K562 (cell line): ENCODE results near the gene MYOZ3. TPM values are rescaled to one million over a fixed set of nuclear protein-coding genes. Genes with fewer than 3 reads are reported as not detected.
A peak's percentile ranks its signal among the peaks of the same experiment; 100 is the strongest.

Experiments used
- ATAC-seq: fragments of 200-7000 bp; cut with Tn5 transposase; 3 replicates; pipeline ENCODE4 v1.9.1; 2020; ENCODE audit warnings: moderate library complexity
- BruUV-seq: library from RNA; stranded (reverse); fragments of 400-500 nt; replicated peaks from 2 replicates; lab custom pipeline; 2021; lab: Mats Ljungman, UMichigan
- CTCF ChIA-PET: fragments of 300-600 bp; formaldehyde crosslinking; extraction: SDS; loops from one replicate; lab custom pipeline; 2021; ENCODE audit warnings: low intra/inter-chr PET ratio; lab: Yijun Ruan, JAX
- POLR2A ChIA-PET: fragments of 300-600, 350-650 bp; sonication (Branson Sonifier 250); formaldehyde crosslinking; extraction: SDS; loops from one replicate; lab custom pipeline; 2021; ENCODE audit warnings: antibody characterized with exemption, inconsistent platforms; lab: Yijun Ruan, JAX
- DNase-seq, 4 experiments: peaks; one replicate each; pipeline versions ENCODE4 v3.0.0 to v3.0.0-alpha.2; 2011 to 2018; ENCODE audit warnings: low spot score in 3 of 4, mixed read lengths in 3 of 4; ENCODE audit errors: extremely low read depth in 1 of 4
- FAIRE-seq: peaks from 2 replicates; lab custom pipeline; 2011; peaks lifted over from hg19 to GRCh38; lab: Jason Lieb, UNC
- H2AFZ ChIP-seq: 2 replicates; pipeline ENCODE4 v1.6.0; 2011; ENCODE audit warnings: low read depth, low read length, control low read depth, inconsistent platforms
- H3K27ac ChIP-seq: fragments of 200-600 bp; 3 replicates; pipeline ENCODE4 v1.8.0; 2011; ENCODE audit warnings: low read depth, mild to moderate bottlenecking, control low read depth, inconsistent platforms, low read length, moderate library complexity, mixed read lengths; ENCODE audit errors: extremely low read depth
- H3K27me3 ChIP-seq, 2 experiments: fragments of 300-600 bp in 1 of 2; 2 replicates in 1 of 2; 3 replicates in 1 of 2; pipeline versions ENCODE4 v1.6.0 to v1.8.0; 2011; ENCODE audit warnings: inconsistent platforms in 2 of 2, low read length in 2 of 2, mild to moderate bottlenecking in 1 of 2, mixed read lengths in 1 of 2, moderate library complexity in 1 of 2; ENCODE audit not compliant: control insufficient read depth in 2 of 2, insufficient read depth in 2 of 2
- H3K36me3 ChIP-seq: fragments of 300-600 bp; 3 replicates; pipeline ENCODE4 v1.8.0; 2011; ENCODE audit warnings: mild to moderate bottlenecking, low read length, inconsistent platforms; ENCODE audit not compliant: control insufficient read depth, insufficient read depth
- H3K4me1 ChIP-seq, 2 experiments: fragments of 200-600 bp in 1 of 2; replicated peaks in 1 of 2; 2 replicates in 1 of 2; 3 replicates in 1 of 2; pipeline versions ENCODE4 v1.5.1 to v1.8.0; 2011; ENCODE audit warnings: inconsistent platforms in 2 of 2, low read length in 2 of 2, mild to moderate bottlenecking in 1 of 2, mixed read lengths in 1 of 2, moderate library complexity in 1 of 2; ENCODE audit not compliant: control insufficient read depth in 2 of 2, insufficient read depth in 2 of 2
- H3K4me2 ChIP-seq: 2 replicates; pipeline ENCODE4 v1.6.1; 2011; ENCODE audit warnings: low read length, control low read depth, inconsistent platforms, mixed read lengths; ENCODE audit not compliant: insufficient read depth
- H3K4me3 ChIP-seq: fragments of 200-600 bp; sonication (generic), shearing (Covaris generic); 2 replicates; pipeline ENCODE4 v1.5.1; 2016; ENCODE audit warnings: control low read depth, inconsistent platforms
- H3K79me2 ChIP-seq: fragments of 200-600 bp; 3 replicates; pipeline ENCODE4 v1.8.0; 2011; ENCODE audit warnings: low read length, inconsistent platforms; ENCODE audit not compliant: control insufficient read depth, insufficient read depth
- H3K9ac ChIP-seq, 2 experiments: 2 replicates each; pipeline versions ENCODE4 v1.6.0 to v1.6.1; 2011; ENCODE audit warnings: low read depth in 2 of 2, low read length in 2 of 2, control low read depth in 1 of 2, inconsistent platforms in 1 of 2, mild to moderate bottlenecking in 1 of 2, mixed read lengths in 1 of 2; ENCODE audit not compliant: insufficient read depth in 1 of 2
- H3K9me1 ChIP-seq: one replicate; pipeline ENCODE4 v1.6.0; 2011; ENCODE audit warnings: inconsistent platforms, mild to moderate bottlenecking, low read length, moderate library complexity; ENCODE audit not compliant: control insufficient read depth, insufficient read depth
- H3K9me3 ChIP-seq: replicated peaks from 2 replicates; pipeline ENCODE4 v1.5.1; 2011; ENCODE audit warnings: low read depth, low read length, inconsistent platforms; ENCODE audit not compliant: control insufficient read depth, insufficient read depth
- H4K20me1 ChIP-seq: replicated peaks from 2 replicates; pipeline ENCODE4 v1.6.1; 2011; ENCODE audit warnings: low read length, inconsistent platforms, mixed read lengths; ENCODE audit not compliant: control insufficient read depth, insufficient read depth
- AFF1 ChIP-seq, 2 experiments: fragments of 450-650 bp; IDR thresholded peaks; 2 replicates each; pipeline ENCODE4 v1.6.1; 2018; ENCODE audit warnings: mild to moderate bottlenecking in 2 of 2, low read depth in 1 of 2; ENCODE audit not compliant: partially characterized antibody in 2 of 2
- CBX2 ChIP-seq: fragments of 200-600 bp; sonication (generic); IDR thresholded peaks from one replicate; pipeline ENCODE4 v1.6.1; 2012; ENCODE audit warnings: mild to moderate bottlenecking, low read length, inconsistent platforms; ENCODE audit not compliant: insufficient read depth, poor library complexity, severe bottlenecking
- ELF4 ChIP-seq: fragments of 450-650 bp; formaldehyde crosslinking; IDR thresholded peaks from 2 replicates; pipeline ENCODE4 v1.4.0; 2022; ENCODE audit warnings: missing genetic modification characterization
- EP400 ChIP-seq: fragments of 450-650 bp; IDR thresholded peaks from 2 replicates; pipeline ENCODE4 v1.6.1; 2017; ENCODE audit warnings: antibody characterized with exemption, mild to moderate bottlenecking, moderate library complexity
- GATAD2B ChIP-seq: fragments of 450-650 bp; IDR thresholded peaks from 2 replicates; pipeline ENCODE4 v1.6.1; 2017; ENCODE audit warnings: mild to moderate bottlenecking, borderline replicate concordance
- HINFP ChIP-seq: fragments of 450-650 bp; conservative IDR thresholded peaks from 2 replicates; pipeline ENCODE4 v1.6.1; 2016; ENCODE audit warnings: missing genetic modification characterization, low read depth, mild to moderate bottlenecking, control low read depth, missing compliant biosample characterization
- PHTF2 ChIP-seq: fragments of 250-450 bp; sonication (Bioruptor Pico); IDR thresholded peaks from 2 replicates; pipeline ENCODE4 v1.5.0; 2021; ENCODE audit warnings: mild to moderate bottlenecking
- SETDB1 ChIP-seq: IDR thresholded peaks from one replicate; pipeline ENCODE4 v1.6.1; 2012; ENCODE audit warnings: low read length, control low read depth, inconsistent platforms
- SIX5 ChIP-seq, 2 experiments: IDR thresholded peaks; 2 replicates each; pipeline ENCODE4 v1.6.1; 2011; ENCODE audit warnings: low read length in 2 of 2, borderline replicate concordance in 1 of 2, low read depth in 1 of 2, mild to moderate bottlenecking in 1 of 2, moderate library complexity in 1 of 2; ENCODE audit not compliant: insufficient read depth in 1 of 2
- SMC3 ChIP-seq: conservative IDR thresholded peaks from 2 replicates; pipeline ENCODE4 v1.6.1; 2011; ENCODE audit warnings: low read depth, low read length, improper control_type of control experiment; ENCODE audit not compliant: insufficient read depth
- SREBF2 ChIP-seq: sonication (generic); formaldehyde crosslinking; IDR thresholded peaks from 2 replicates; pipeline ENCODE4 v1.4.0; 2020; ENCODE audit warnings: mild to moderate bottlenecking, missing genetic modification reagents
- SRSF9 ChIP-seq: fragments of 200-400 bp; formaldehyde crosslinking; IDR thresholded peaks from 2 replicates; pipeline ENCODE4 v1.6.1; 2017; ENCODE audit warnings: low read depth, low read length, borderline replicate concordance
- TBP ChIP-seq: optimal IDR thresholded peaks from 2 replicates; pipeline ENCODE3; 2011; ENCODE audit warnings: low read depth, low read length, improper control_type of control experiment
- ZBTB43 ChIP-seq: sonication (generic); formaldehyde crosslinking; IDR thresholded peaks from 2 replicates; pipeline ENCODE4 v1.8.0; 2023; ENCODE audit warnings: mild to moderate bottlenecking, missing genetic modification reagents
- ZNF384 ChIP-seq: IDR thresholded peaks from 2 replicates; pipeline ENCODE4 v1.6.1; 2012; ENCODE audit warnings: low read depth, low read length, improper control_type of control experiment
- WGBS: fragments of 100-300 bp; shearing (Covaris generic); methylation state at CpG from one replicate; pipeline ENCODE4 v1.1.6; 2016; ENCODE audit warnings: low coverage, mixed read lengths; ENCODE audit not compliant: insufficient coverage; ENCODE audit errors: missing lambda C conversion rate; 5-methylcytosine and 5-hydroxymethylcytosine counted together
- in situ Hi-C: fragments of 300-500 bp; cut with MboI; formaldehyde crosslinking; loops from 4 replicates; pipeline ENCODE4 v1.15.0; 2018; ENCODE audit warnings: inconsistent platforms, mixed read lengths
- intact Hi-C: fragments of 100-400 bp; cut with micrococcal nuclease; formaldehyde crosslinking; loops from 2 replicates; pipeline ENCODE4 v1.14.2; 2022
- polyA plus RNA-seq, 8 experiments: library from polyadenylated mRNA; depleted of rRNA in 4 of 8; stranded (reverse) in 5 of 8; unstranded in 3 of 8; fragments of >200 nt; fragmentation: Nextera tagmentation in 2 of 8; fragmentation: Illumina TruSeq in 1 of 8; extraction: Ambion mirVana in 2 of 8; extraction: Trizol in 1 of 8; gene quantifications; 2 replicates each; pipeline versions ENCODE4 v1.2.1 to v1.2.3, GENCODE V29; 2011 to 2014; ENCODE audit warnings: inconsistent platforms in 1 of 8, missing spikeins in 1 of 8
- total RNA-seq, 7 experiments: library from RNA; depleted of rRNA in 6 of 7; stranded (reverse); fragments of >200 nt in 6 of 7; fragmentation: Illumina TruSeq in 2 of 7; extraction: Trizol in 2 of 7; gene quantifications; 2 replicates each; pipeline versions ENCODE4 v1.2.1 to v1.2.3, GENCODE V29; 2011 to 2021; ENCODE audit warnings: low replicate concordance in 1 of 7

Gene MYOZ3
- total and polyA plus RNA-seq, 9 of the 15 experiments (the other 6 are each of a cell fraction or from before 2014, with no cell fraction given), result not detected

- TF ChIP-seq EP400, result no peak
- TF ChIP-seq SRSF9, result no peak
- TF ChIP-seq PHTF2 (CRISPR knock-in tag), result no peak
These were observed 44.5 kb upstream of the MYOZ3 start (continued) for GRCh38 chr5:150616506-150616905.

GRCh38 chr5:150618163-150618562, 42.9 kb upstream of the MYOZ3 start:
- peaks cover 24% of the 10 kb centered on the region for H4K20me1 ChIP-seq
- no peaks in the 10 kb centered on the region for H3K36me3 ChIP-seq
- peaks cover 32 to 73% of the 10 kb centered on the region in 2 experiments; a peak in 4 of 5 replicates for H3K27me3 ChIP-seq
- in situ Hi-C loops (no loop called here), intact Hi-C loops (no loop called here)
- 3% methylated on average over 8 of the region's 9 CpGs for WGBS
- no peak overlapping the region for H3K27ac ChIP-seq
- H3K4me3 ChIP-seq, result no peak overlapping the region
- H3K9ac ChIP-seq, result peak overlapping the region in 1 of 2 experiments; percentile 30; a peak in 1 of 4 replicates
- no peaks in the 10 kb centered on the region for H3K9me3 ChIP-seq
- no peak for ATAC-seq
- H3K9me1 ChIP-seq, result peaks cover 3% of the 10 kb centered on the region
- ChIA-PET CTCF (no interaction called here), POLR2A (no interaction called here)
- no peak for FAIRE-seq
- H3K79me2 ChIP-seq, result no peaks in the 10 kb centered on the region
- peaks cover 0 to 11% of the 10 kb centered on the region in 2 experiments; a peak in 2 of 5 replicates for H3K4me1 ChIP-seq
- no peak overlapping the region for H3K4me2 ChIP-seq
- no peak for DNase-seq
- H2AFZ ChIP-seq, result no peak overlapping the region
- no TSS peak for BruUV-seq
- no peak for TF ChIP-seq SETDB1
- TF ChIP-seq CBX2, result no peak
- no peak for TF ChIP-seq GATAD2B
- TF ChIP-seq ZBTB43 (CRISPR knock-in tag), result no peak
- no peak for TF ChIP-seq ZNF384
- no peak for TF ChIP-seq AFF1 (IDR thresholded peaks at IDR 0.05; ENCODE audit: low read depth in 1 of 2, partially characterized antibody in 2 of 2)
- no peak for TF ChIP-seq SREBF2 (CRISPR knock-in tag)
- no peak for TF ChIP-seq SIX5 (IDR thresholded peaks at IDR 0.05; ENCODE audit: borderline replicate concordance in 1 of 2, insufficient read depth in 1 of 2, low read depth in 1 of 2, low read length in 2 of 2)
- TF ChIP-seq TBP, result no peak
- TF ChIP-seq ELF4 (CRISPR knock-in tag), result no peak
- TF ChIP-seq SMC3, result no peak
- no peak for TF ChIP-seq HINFP (tag)
